SK-N-SH (cell line): ENCODE measurements around the gene CP. TPM values are rescaled to one million over a fixed set of nuclear protein-coding genes. Genes with fewer than 3 reads are reported as not detected.

Source experiments
- CHD2 ChIP-seq: fragments of 150-350 bp; IDR thresholded peaks from 2 replicates; pipeline ENCODE4 v1.6.1; 2018; ENCODE audit warnings: low read length; ENCODE audit not compliant: partially characterized antibody
- EP300 ChIP-seq, 2 experiments: IDR thresholded peaks; 2 replicates each; pipeline versions ENCODE4 v1.4.0 to v1.6.1; 2012; ENCODE audit warnings: borderline replicate concordance in 1 of 2, low read depth in 1 of 2, low read length in 1 of 2
- FOSL2 ChIP-seq: IDR thresholded peaks from 2 replicates; pipeline ENCODE4 v1.4.0; 2012; ENCODE audit warnings: low read depth, mild to moderate bottlenecking, moderate library complexity, borderline replicate concordance
- FOXJ3 ChIP-seq: sonication (generic); formaldehyde crosslinking; IDR thresholded peaks from 2 replicates; pipeline ENCODE4 v1.5.1; 2020; ENCODE audit warnings: mild to moderate bottlenecking, missing genetic modification reagents
- FOXM1 ChIP-seq: IDR thresholded peaks from 2 replicates; pipeline ENCODE4 v1.4.0; 2012; ENCODE audit warnings: low read depth, mild to moderate bottlenecking
- GABPA ChIP-seq: IDR thresholded peaks from 2 replicates; pipeline ENCODE4 v1.4.0; 2012; ENCODE audit warnings: low read depth, mild to moderate bottlenecking
- MEF2A ChIP-seq: IDR thresholded peaks from 2 replicates; pipeline ENCODE4 v1.4.0; 2012; ENCODE audit warnings: low read depth, borderline replicate concordance
- POLR2AphosphoS5 ChIP-seq: IDR thresholded peaks from 2 replicates; pipeline ENCODE4 v1.6.1; 2012; ENCODE audit warnings: low read depth, low read length
- RAD21 ChIP-seq: IDR thresholded peaks from 2 replicates; pipeline ENCODE4 v1.6.1; 2012; ENCODE audit warnings: mild to moderate bottlenecking, low read length
- RCOR1 ChIP-seq: fragments of 150-350 bp; IDR thresholded peaks from 2 replicates; pipeline ENCODE4 v1.6.1; 2017; ENCODE audit warnings: antibody characterized with exemption, low read length
- RFX5 ChIP-seq: IDR thresholded peaks from 2 replicates; pipeline ENCODE4 v1.6.1; 2012; ENCODE audit warnings: mild to moderate bottlenecking, improper control_type of control experiment, low read length
- RXRA ChIP-seq: IDR thresholded peaks from 2 replicates; pipeline ENCODE4 v1.4.0; 2012; ENCODE audit warnings: low read depth, mild to moderate bottlenecking, borderline replicate concordance
- SMC3 ChIP-seq: IDR thresholded peaks from 2 replicates; pipeline ENCODE4 v1.6.1; 2012; ENCODE audit warnings: low read depth, low read length, improper control_type of control experiment
- TAF1 ChIP-seq: IDR thresholded peaks from 2 replicates; pipeline ENCODE4 v1.6.1; 2012; ENCODE audit warnings: low read depth, mild to moderate bottlenecking, low read length, moderate library complexity, borderline replicate concordance
- polyA plus RNA-seq, 3 experiments: library from polyadenylated mRNA; depleted of rRNA; stranded (reverse); fragments of >200 nt; gene quantifications; 2 replicates each; pipeline ENCODE4 v1.2.3, GENCODE V29; 2012
- TF ChIP-seq, protein P1 (sequence below): fragments of 150-350 bp; IDR thresholded peaks from 2 replicates; pipeline ENCODE4 v1.6.1; 2017; ENCODE audit warnings: antibody characterized with exemption, low read length, low read depth, borderline replicate concordance
- TF ChIP-seq, protein P2 (sequence below): IDR thresholded peaks from 2 replicates; pipeline ENCODE4 v1.4.0; 2012; ENCODE audit warnings: low read depth
- TF ChIP-seq, protein P3 (sequence below): fragments of 150-350 bp; IDR thresholded peaks from 2 replicates; pipeline ENCODE4 v1.6.1; 2016; ENCODE audit warnings: mild to moderate bottlenecking, low read depth, low read length
- TF ChIP-seq, protein P4 (sequence below): IDR thresholded peaks from 2 replicates; pipeline ENCODE4 v1.6.1; 2012; ENCODE audit warnings: mild to moderate bottlenecking, low read depth, low read length, moderate library complexity
- TF ChIP-seq, protein P5 (sequence below): fragments of 200-600 bp; sonication (generic); IDR thresholded peaks from 2 replicates; pipeline ENCODE4 v1.6.1; 2017; ENCODE audit warnings: antibody characterized with exemption, mild to moderate bottlenecking, moderate library complexity
- TF ChIP-seq, protein P6 (sequence below): IDR thresholded peaks from 2 replicates; pipeline ENCODE4 v1.4.0; 2012; ENCODE audit warnings: low read depth, borderline replicate concordance

Gene CP
- polyA plus RNA-seq, 1 of the 3 experiments (the other 2 are of a cell fraction): not detected

DNA sequence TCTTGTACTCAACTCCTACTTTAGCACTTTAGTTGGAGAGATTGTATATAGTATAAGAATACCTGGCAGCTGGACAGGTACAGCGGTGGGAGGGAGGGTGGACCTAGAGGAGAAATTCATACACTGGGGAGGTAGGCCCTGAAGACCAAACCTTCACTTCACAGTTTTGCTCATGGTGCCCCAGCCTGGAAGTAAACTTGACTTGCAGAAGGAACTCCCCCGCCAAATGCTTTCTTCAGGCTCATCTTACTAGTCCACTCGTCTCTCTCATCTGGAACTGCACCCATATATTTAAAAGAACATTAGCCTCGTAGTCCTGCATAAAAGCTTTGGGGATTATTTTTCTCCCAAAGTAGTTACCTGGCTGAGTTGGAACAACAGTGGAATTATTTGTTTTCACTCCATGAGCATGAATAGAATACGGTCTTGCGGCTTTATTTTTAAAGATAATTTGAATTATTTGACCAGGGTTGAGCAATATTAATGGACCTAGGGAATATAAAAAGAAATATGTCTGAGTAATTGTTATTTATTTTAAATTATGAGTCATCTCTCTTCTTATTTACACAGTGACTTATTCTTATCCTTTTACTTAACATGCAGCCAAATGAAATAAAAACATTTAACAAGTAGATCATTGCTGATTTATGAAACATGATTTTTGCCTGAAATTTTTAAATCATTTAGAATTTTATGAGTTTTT lies 25.5 kb upstream of the CP start (continued):
- TF ChIP-seq TAF1 (no peak), FOSL2 (peak; percentile 42; the same call in 1 of the 2 replicates), CHD2 (no peak), POLR2AphosphoS5 (no peak), GABPA (no peak), SMC3 (no peak), FOXM1 (no peak), RXRA (no peak), FOXJ3 (CRISPR knock-in tag) (no peak), RCOR1 (no peak), RFX5 (no peak), EP300 (IDR thresholded peaks at IDR 0.05; ENCODE audit: borderline replicate concordance in 1 of 2, low read depth in 1 of 2, low read length in 1 of 2) (no peak), MEF2A (no peak), RAD21 (no peak)
- TF ChIP-seq, protein P1, sequence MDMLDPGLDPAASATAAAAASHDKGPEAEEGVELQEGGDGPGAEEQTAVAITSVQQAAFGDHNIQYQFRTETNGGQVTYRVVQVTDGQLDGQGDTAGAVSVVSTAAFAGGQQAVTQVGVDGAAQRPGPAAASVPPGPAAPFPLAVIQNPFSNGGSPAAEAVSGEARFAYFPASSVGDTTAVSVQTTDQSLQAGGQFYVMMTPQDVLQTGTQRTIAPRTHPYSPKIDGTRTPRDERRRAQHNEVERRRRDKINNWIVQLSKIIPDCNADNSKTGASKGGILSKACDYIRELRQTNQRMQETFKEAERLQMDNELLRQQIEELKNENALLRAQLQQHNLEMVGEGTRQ: no peak
- TF ChIP-seq, protein P2, sequence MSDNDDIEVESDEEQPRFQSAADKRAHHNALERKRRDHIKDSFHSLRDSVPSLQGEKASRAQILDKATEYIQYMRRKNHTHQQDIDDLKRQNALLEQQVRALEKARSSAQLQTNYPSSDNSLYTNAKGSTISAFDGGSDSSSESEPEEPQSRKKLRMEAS: no peak
- TF ChIP-seq, protein P3, sequence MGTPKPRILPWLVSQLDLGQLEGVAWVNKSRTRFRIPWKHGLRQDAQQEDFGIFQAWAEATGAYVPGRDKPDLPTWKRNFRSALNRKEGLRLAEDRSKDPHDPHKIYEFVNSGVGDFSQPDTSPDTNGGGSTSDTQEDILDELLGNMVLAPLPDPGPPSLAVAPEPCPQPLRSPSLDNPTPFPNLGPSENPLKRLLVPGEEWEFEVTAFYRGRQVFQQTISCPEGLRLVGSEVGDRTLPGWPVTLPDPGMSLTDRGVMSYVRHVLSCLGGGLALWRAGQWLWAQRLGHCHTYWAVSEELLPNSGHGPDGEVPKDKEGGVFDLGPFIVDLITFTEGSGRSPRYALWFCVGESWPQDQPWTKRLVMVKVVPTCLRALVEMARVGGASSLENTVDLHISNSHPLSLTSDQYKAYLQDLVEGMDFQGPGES: no peak
- TF ChIP-seq, protein P4, sequence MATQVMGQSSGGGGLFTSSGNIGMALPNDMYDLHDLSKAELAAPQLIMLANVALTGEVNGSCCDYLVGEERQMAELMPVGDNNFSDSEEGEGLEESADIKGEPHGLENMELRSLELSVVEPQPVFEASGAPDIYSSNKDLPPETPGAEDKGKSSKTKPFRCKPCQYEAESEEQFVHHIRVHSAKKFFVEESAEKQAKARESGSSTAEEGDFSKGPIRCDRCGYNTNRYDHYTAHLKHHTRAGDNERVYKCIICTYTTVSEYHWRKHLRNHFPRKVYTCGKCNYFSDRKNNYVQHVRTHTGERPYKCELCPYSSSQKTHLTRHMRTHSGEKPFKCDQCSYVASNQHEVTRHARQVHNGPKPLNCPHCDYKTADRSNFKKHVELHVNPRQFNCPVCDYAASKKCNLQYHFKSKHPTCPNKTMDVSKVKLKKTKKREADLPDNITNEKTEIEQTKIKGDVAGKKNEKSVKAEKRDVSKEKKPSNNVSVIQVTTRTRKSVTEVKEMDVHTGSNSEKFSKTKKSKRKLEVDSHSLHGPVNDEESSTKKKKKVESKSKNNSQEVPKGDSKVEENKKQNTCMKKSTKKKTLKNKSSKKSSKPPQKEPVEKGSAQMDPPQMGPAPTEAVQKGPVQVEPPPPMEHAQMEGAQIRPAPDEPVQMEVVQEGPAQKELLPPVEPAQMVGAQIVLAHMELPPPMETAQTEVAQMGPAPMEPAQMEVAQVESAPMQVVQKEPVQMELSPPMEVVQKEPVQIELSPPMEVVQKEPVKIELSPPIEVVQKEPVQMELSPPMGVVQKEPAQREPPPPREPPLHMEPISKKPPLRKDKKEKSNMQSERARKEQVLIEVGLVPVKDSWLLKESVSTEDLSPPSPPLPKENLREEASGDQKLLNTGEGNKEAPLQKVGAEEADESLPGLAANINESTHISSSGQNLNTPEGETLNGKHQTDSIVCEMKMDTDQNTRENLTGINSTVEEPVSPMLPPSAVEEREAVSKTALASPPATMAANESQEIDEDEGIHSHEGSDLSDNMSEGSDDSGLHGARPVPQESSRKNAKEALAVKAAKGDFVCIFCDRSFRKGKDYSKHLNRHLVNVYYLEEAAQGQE: no peak
- TF ChIP-seq, protein P5, sequence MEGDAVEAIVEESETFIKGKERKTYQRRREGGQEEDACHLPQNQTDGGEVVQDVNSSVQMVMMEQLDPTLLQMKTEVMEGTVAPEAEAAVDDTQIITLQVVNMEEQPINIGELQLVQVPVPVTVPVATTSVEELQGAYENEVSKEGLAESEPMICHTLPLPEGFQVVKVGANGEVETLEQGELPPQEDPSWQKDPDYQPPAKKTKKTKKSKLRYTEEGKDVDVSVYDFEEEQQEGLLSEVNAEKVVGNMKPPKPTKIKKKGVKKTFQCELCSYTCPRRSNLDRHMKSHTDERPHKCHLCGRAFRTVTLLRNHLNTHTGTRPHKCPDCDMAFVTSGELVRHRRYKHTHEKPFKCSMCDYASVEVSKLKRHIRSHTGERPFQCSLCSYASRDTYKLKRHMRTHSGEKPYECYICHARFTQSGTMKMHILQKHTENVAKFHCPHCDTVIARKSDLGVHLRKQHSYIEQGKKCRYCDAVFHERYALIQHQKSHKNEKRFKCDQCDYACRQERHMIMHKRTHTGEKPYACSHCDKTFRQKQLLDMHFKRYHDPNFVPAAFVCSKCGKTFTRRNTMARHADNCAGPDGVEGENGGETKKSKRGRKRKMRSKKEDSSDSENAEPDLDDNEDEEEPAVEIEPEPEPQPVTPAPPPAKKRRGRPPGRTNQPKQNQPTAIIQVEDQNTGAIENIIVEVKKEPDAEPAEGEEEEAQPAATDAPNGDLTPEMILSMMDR: no peak
- TF ChIP-seq, protein P6, sequence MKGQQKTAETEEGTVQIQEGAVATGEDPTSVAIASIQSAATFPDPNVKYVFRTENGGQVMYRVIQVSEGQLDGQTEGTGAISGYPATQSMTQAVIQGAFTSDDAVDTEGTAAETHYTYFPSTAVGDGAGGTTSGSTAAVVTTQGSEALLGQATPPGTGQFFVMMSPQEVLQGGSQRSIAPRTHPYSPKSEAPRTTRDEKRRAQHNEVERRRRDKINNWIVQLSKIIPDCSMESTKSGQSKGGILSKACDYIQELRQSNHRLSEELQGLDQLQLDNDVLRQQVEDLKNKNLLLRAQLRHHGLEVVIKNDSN: no peak
